Endothelial cell (in vitro differentiated cells): ENCODE measurements around the gene MAGED4. TPM values are rescaled to one million over a fixed set of nuclear protein-coding genes. Genes with fewer than 3 reads are reported as not detected.
"Not testable (repeated sequence)": the region's sequence is repeated elsewhere in the genome, so short reads cannot be mapped to it uniquely, and the experiment has no call there.

Experiments used
- DNase-seq: peaks from one replicate; pipeline ENCODE4 v3.0.0; 2021; ENCODE audit warnings: low spot score
- H3K27ac Mint-ChIP-seq: one replicate; pipeline ENCODE4 v1.8.0; 2021; ENCODE audit warnings: mixed read lengths, inconsistent platforms; ENCODE audit not compliant: unreplicated experiment
- H3K27me3 Mint-ChIP-seq: one replicate; pipeline ENCODE4 v1.8.0; 2021; ENCODE audit warnings: mild to moderate bottlenecking, moderate library complexity, mixed read lengths, inconsistent platforms; ENCODE audit not compliant: unreplicated experiment
- H3K36me3 Mint-ChIP-seq: one replicate; pipeline ENCODE4 v1.8.0; 2021; ENCODE audit warnings: mild to moderate bottlenecking, low read depth, mixed read lengths, inconsistent platforms; ENCODE audit not compliant: unreplicated experiment
- H3K4me1 Mint-ChIP-seq: one replicate; pipeline ENCODE4 v1.8.0; 2021; ENCODE audit warnings: mild to moderate bottlenecking, mixed read lengths, inconsistent platforms; ENCODE audit not compliant: unreplicated experiment
- H3K4me3 Mint-ChIP-seq: one replicate; pipeline ENCODE4 v1.8.0; 2021; ENCODE audit warnings: mild to moderate bottlenecking, mixed read lengths, inconsistent platforms; ENCODE audit not compliant: unreplicated experiment
- H3K9me3 Mint-ChIP-seq: one replicate; pipeline ENCODE4 v1.8.0; 2021; ENCODE audit warnings: mixed read lengths, inconsistent platforms; ENCODE audit not compliant: unreplicated experiment
- long read RNA-seq: library from polyadenylated mRNA; unstranded; transcript quantifications from one replicate; pipeline ENCODE4 v2.0.0, GENCODE V29; 2020; ENCODE audit not compliant: unreplicated experiment
- total RNA-seq: library from RNA; stranded (reverse); fragmentation: NEBNext Ultra II Directional; extraction: Animal tissue kit (Norgen Biotek cat#: 25700); gene quantifications from one replicate; pipeline ENCODE4 v1.2.1, GENCODE V29; 2021; ENCODE audit not compliant: unreplicated experiment
- TF ChIP-seq, protein P1 (sequence below): fragments of 200-600 bp; sonication (generic); IDR thresholded peaks from one replicate; pipeline ENCODE4 v1.5.0; 2021; ENCODE audit warnings: antibody characterized with exemption; ENCODE audit not compliant: unreplicated experiment

The MAGED4 gene
- 111 TPM for total RNA-seq
- long read RNA-seq, transcript MAGED4-204 (13 exons, 2,578 nt) = major isoform, 21 of 57 reads
- long read RNA-seq, partial matches to known transcripts = 9 of 57 reads
- long read RNA-seq, other reads (novel, unspliced or antisense) = 22 of 57 reads

DNA sequence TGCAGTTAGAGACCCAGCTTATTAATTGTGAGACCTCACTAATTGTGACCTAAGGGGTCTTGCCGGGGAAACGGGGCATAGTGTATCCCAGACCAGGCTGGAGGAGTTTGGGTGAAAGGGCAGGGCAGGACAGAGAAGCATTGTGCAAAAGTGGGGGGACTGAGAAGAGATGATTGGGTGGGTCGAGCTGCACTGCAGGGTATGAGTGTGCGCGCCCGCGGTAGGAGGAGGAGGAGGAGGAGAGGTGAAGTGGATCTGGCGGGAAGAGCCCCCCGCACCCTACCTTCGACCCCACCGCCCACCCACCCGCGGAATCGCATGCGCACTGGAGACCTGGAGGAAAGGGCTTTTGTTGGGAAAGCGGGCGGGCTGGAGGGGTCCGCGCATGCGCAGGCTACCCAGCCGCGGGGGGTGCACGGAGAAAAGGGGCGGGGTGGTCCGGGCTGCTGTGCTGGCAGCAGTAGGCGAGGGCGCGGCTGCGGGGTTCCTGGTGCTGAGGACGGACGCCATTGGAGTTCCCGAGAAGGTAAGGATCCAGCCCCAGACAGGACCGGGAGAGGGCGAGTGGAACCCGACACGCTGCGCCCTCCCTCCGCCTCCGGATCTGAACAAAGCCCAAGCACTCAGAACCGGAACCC, at the start of gene MAGED4:
Gene MAGED4 (plus strand): TSS at position 449 of the 638 bp plus-strand sequence. CDS start 1,035 bp downstream, outside the sequence.
- not testable (repeated sequence) for H3K36me3 Mint-ChIP-seq, H3K27me3 Mint-ChIP-seq, DNase-seq, H3K4me1 Mint-ChIP-seq, H3K4me3 Mint-ChIP-seq, H3K27ac Mint-ChIP-seq, H3K9me3 Mint-ChIP-seq

GRCh38 chrX:52138830-52139544, 45.7 kb upstream of the MAGED4 start:
- TF ChIP-seq, protein P1, sequence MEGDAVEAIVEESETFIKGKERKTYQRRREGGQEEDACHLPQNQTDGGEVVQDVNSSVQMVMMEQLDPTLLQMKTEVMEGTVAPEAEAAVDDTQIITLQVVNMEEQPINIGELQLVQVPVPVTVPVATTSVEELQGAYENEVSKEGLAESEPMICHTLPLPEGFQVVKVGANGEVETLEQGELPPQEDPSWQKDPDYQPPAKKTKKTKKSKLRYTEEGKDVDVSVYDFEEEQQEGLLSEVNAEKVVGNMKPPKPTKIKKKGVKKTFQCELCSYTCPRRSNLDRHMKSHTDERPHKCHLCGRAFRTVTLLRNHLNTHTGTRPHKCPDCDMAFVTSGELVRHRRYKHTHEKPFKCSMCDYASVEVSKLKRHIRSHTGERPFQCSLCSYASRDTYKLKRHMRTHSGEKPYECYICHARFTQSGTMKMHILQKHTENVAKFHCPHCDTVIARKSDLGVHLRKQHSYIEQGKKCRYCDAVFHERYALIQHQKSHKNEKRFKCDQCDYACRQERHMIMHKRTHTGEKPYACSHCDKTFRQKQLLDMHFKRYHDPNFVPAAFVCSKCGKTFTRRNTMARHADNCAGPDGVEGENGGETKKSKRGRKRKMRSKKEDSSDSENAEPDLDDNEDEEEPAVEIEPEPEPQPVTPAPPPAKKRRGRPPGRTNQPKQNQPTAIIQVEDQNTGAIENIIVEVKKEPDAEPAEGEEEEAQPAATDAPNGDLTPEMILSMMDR = no peak
- no peaks in the 10 kb centered on the region for H3K4me1 Mint-ChIP-seq
- no peaks in the 10 kb centered on the region for H3K36me3 Mint-ChIP-seq
- DNase-seq = no peak
- H3K4me3 Mint-ChIP-seq = no peak overlapping the region
- no peaks in the 10 kb centered on the region for H3K27me3 Mint-ChIP-seq
- H3K9me3 Mint-ChIP-seq = no peaks in the 10 kb centered on the region
- H3K27ac Mint-ChIP-seq = no peak overlapping the region

DNA sequence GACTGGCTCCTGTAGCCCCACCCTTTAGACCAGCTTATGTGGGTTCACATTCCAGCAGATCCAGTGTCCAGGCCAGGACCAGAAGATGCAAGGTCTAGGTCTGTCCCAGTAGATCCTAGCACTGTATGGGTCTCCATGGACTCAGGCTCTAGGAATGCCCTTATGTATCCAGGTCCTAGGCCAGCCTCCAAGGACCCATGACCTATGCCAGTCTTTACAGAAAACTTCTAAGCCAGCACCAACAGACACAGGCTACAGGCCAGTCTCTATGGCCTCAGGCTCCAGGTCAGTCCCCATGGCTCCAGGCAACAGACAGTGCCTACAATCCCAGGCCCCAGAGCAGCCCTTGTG, 45.2 kb upstream of the MAGED4 start:
- Mint-ChIP-seq H3K9me3 (no peaks in the 10 kb centered on the region), H3K27me3 (no peaks in the 10 kb centered on the region), H3K36me3 (no peaks in the 10 kb centered on the region), H3K4me3 (no peak overlapping the region), H3K4me1 (no peaks in the 10 kb centered on the region), H3K27ac (no peak overlapping the region)
- DNase-seq = no peak
- TF ChIP-seq, protein P1 = no peak

DNA sequence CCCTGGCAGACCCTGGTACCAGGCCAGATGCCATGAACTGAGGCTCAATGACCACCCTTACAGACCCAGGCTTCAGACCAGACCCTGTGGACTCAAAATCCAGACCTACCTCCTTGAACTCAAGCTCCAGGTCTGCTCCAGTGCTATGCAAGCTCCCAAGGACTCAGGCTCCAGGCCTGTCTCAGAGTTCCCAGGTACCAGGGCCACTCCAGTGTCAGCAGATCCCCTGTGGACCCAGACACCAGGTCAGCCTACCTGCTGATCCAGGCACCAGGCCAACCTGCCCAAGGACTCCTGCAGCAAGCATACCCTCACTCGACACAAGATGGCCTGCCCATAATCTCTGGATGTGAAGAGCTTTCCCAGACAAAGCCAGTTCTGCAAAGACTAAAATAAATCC, 44.7 kb upstream of the MAGED4 start:
- no peak for DNase-seq
- Mint-ChIP-seq H3K9me3 (no peaks in the 10 kb centered on the region), H3K4me1 (no peaks in the 10 kb centered on the region), H3K27ac (no peak overlapping the region), H3K36me3 (no peaks in the 10 kb centered on the region), H3K4me3 (no peak overlapping the region), H3K27me3 (no peaks in the 10 kb centered on the region)
- TF ChIP-seq, protein P1 = no peak

DNA sequence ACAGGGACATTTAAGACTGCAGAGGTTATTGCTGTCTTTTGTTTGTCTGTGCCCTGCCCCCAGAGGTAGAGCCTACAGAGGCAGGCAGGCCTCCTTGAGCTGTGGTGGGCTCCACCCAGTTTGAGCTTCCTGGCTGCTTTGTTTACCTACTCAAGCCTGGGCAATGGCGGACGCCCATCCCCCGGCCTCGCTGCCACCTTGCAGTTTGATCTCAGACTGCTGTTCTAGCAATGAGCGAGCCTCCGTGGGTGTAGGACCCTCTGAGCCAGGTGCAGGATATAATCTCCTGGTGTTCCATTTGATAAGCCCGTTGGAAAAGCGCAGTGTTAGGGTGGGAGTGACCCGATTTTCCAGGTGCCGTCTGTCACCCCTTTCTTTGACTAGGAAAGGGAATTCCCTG, 34.0 kb upstream of the MAGED4 start:
- H3K4me1 Mint-ChIP-seq = not testable (repeated sequence)

GRCh38 chrX:52160140-52160539, 24.5 kb upstream of the MAGED4 start:
- not testable (repeated sequence) for H3K27me3 Mint-ChIP-seq, H3K9me3 Mint-ChIP-seq, DNase-seq, H3K4me1 Mint-ChIP-seq, H3K27ac Mint-ChIP-seq, H3K36me3 Mint-ChIP-seq, H3K4me3 Mint-ChIP-seq

More for the DNA sequence above, 34.0 kb upstream of the MAGED4 start:
- H3K4me3 Mint-ChIP-seq, DNase-seq, H3K27ac Mint-ChIP-seq, H3K27me3 Mint-ChIP-seq, H3K36me3 Mint-ChIP-seq, H3K9me3 Mint-ChIP-seq: not testable (repeated sequence)
